Lower leg skin (tissue), 3 donors: ENCODE measurements around the gene CMTM1.

Source experiments
- POLR2A ChIP-seq, 2 donors: fragments of 450-650 bp; IDR thresholded peaks; one replicate each; pipeline ENCODE4 v1.6.1; 2016 to 2017; ENCODE audit warnings: antibody characterized with exemption in 2 of 2, mild to moderate bottlenecking in 1 of 2, moderate library complexity in 1 of 2
- TF ChIP-seq, protein P1 (sequence below), 3 donors: fragments of 450-650 bp; IDR thresholded peaks; one replicate each; pipeline ENCODE4 v1.5.1; 2016; ENCODE audit warnings: antibody characterized with exemption in 3 of 3, mild to moderate bottlenecking in 3 of 3, moderate library complexity in 2 of 3

DNA sequence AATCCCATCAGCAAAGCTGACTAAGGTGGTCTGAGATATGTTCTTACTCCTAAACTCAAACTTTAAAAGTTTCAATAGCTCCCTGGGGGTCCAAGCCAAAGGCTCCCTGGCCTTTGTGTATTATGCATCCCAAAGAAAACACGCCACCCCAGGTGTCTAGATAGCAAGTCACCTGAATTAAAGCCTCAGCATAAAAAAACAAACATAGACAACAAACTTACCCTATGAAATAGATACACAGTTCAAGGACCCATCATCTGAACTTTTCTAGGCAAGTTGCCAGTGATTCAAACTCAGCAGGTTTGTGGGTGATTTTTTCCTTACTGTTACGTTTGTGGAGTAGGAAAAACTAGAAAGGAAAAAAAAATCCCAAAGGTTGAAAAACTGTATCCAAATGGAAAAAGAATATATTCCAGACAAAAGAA, 50.8 kb downstream of the CMTM1 start:
- TF ChIP-seq, protein P1, sequence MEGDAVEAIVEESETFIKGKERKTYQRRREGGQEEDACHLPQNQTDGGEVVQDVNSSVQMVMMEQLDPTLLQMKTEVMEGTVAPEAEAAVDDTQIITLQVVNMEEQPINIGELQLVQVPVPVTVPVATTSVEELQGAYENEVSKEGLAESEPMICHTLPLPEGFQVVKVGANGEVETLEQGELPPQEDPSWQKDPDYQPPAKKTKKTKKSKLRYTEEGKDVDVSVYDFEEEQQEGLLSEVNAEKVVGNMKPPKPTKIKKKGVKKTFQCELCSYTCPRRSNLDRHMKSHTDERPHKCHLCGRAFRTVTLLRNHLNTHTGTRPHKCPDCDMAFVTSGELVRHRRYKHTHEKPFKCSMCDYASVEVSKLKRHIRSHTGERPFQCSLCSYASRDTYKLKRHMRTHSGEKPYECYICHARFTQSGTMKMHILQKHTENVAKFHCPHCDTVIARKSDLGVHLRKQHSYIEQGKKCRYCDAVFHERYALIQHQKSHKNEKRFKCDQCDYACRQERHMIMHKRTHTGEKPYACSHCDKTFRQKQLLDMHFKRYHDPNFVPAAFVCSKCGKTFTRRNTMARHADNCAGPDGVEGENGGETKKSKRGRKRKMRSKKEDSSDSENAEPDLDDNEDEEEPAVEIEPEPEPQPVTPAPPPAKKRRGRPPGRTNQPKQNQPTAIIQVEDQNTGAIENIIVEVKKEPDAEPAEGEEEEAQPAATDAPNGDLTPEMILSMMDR (IDR thresholded peaks at IDR 0.05): no peak
- TF ChIP-seq POLR2A (IDR thresholded peaks at IDR 0.05): no peak
